IPS-20b (cell line): ENCODE data around the gene FAM221A.
A peak's percentile ranks its signal among the peaks of the same experiment; 100 is the strongest.

Experiments
- H3K27ac ChIP-seq: one replicate; pipeline ENCODE4 v1.5.1; 2013; ENCODE audit warnings: low read length
- H3K27me3 ChIP-seq: 2 replicates; pipeline ENCODE4 v1.6.1; 2013; ENCODE audit warnings: mild to moderate bottlenecking, low read length, inconsistent platforms; ENCODE audit not compliant: insufficient read depth
- H3K36me3 ChIP-seq: 2 replicates; pipeline ENCODE4 v1.6.1; 2013; ENCODE audit warnings: low read depth, mild to moderate bottlenecking, inconsistent platforms, low read length, moderate library complexity; ENCODE audit not compliant: insufficient read depth
- H3K4me1 ChIP-seq: 2 replicates; pipeline ENCODE4 v1.6.1; 2013; ENCODE audit warnings: mild to moderate bottlenecking, control low read depth, inconsistent platforms, low read length, moderate library complexity; ENCODE audit not compliant: insufficient read depth
- H3K4me3 ChIP-seq: 2 replicates; pipeline ENCODE4 v1.5.1; 2013; ENCODE audit warnings: mild to moderate bottlenecking, low read length, inconsistent platforms
- H3K9ac ChIP-seq: 2 replicates; pipeline ENCODE4 v1.6.1; 2013; ENCODE audit warnings: low read depth, mild to moderate bottlenecking, inconsistent platforms, low read length, moderate library complexity
- H3K9me3 ChIP-seq: 2 replicates; pipeline ENCODE4 v1.6.1; 2013; ENCODE audit warnings: mild to moderate bottlenecking, low read depth, low read length, inconsistent platforms; ENCODE audit not compliant: insufficient read depth

The FAM221A gene, protein sequence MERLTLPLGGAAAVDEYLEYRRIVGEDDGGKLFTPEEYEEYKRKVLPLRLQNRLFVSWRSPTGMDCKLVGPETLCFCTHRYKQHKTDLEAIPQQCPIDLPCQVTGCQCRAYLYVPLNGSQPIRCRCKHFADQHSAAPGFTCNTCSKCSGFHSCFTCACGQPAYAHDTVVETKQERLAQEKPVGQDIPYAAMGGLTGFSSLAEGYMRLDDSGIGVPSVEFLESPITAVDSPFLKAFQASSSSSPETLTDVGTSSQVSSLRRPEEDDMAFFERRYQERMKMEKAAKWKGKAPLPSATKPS

DNA sequence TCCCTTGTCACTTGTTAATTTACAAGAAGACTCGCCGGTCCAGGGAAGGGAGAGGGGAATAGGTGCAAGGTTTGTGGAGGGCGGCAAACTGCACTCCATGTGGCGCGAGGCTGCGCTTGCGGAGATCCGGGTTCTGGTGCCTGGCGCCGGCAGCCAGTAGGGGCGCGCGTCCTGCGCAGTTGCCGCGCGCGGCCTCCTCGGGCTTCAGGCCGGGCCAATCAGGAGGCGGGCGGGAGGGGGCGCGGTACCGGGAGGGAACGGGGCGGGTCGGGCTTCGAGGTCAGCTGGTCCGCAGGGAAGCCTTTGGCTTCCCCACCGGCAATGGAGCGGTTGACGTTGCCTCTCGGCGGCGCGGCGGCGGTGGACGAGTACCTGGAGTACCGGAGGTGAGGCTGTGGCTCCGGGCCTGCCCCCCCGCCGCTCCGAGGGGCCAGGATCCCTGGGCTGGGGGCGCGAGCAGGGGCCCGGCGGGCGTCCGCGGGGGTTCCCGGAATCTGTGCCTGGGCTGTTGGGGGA is at the start of gene FAM221A:
TSS of gene FAM221A (plus strand) at position 302 of the 516 bp plus-strand sequence. CDS start at position 322, 20 bp downstream.
- H3K27me3 ChIP-seq = peaks cover 11% of the 10 kb centered on the region; the same call in 1 of the 2 replicates
- no peak within 1 kb of the TSS for H3K27ac ChIP-seq
- peaks cover 21% of the 10 kb centered on the region; the same call in 1 of the 2 replicates for H3K36me3 ChIP-seq
- no peaks in the 10 kb centered on the region; the same call in none of the 2 replicates for H3K4me1 ChIP-seq
- H3K9ac ChIP-seq = peak within 1 kb of the TSS; percentile 85
- H3K9me3 ChIP-seq = no peaks in the 10 kb centered on the region
- peak within 1 kb of the TSS; percentile 88 for H3K4me3 ChIP-seq

DNA sequence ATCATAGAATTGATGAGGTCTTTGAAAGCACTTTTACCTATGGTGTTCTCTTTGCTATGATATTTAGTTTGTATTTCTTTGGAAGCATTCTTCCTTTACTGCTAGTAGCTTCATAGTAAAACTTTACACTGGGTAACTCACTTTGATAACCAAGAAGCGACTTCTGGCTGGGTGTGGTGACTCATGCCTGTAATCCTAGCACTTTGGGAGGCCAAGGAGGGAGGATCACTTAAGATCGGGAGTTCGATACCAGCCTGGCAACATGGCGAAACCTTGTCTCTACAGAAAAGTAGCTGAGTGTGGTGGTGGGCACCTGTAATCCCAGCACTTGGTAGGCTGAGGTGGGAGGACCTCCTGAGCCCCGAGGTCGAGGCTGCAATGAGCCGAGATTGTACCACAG is 46.6 kb upstream of the FAM221A start:
- H3K36me3 ChIP-seq = no peaks in the 10 kb centered on the region
- no peaks in the 10 kb centered on the region for H3K9me3 ChIP-seq
- H3K4me1 ChIP-seq = no peaks in the 10 kb centered on the region
- H3K27me3 ChIP-seq = no peaks in the 10 kb centered on the region
- no peak overlapping the region for H3K27ac ChIP-seq
- H3K4me3 ChIP-seq = no peak overlapping the region
- H3K9ac ChIP-seq = no peak overlapping the region

- Histone ChIP-seq H3K9me3 (no peaks in the 10 kb centered on the region), H3K4me3 (no peak overlapping the region), H3K27ac (no peak overlapping the region), H3K27me3 (no peaks in the 10 kb centered on the region), H3K4me1 (no peaks in the 10 kb centered on the region), H3K9ac (no peak overlapping the region), H3K36me3 (no peaks in the 10 kb centered on the region)
Observed at GRCh38 chr7:23645822-23646221, 34.2 kb upstream of the FAM221A start.

GRCh38 chr7:23653942-23654341 is 26.1 kb upstream of the FAM221A start:
- H3K27ac ChIP-seq = no peak overlapping the region
- H3K4me3 ChIP-seq = no peak overlapping the region
- H3K36me3 ChIP-seq = no peaks in the 10 kb centered on the region
- H3K27me3 ChIP-seq = no peaks in the 10 kb centered on the region
- H3K9ac ChIP-seq = no peak overlapping the region
- H3K4me1 ChIP-seq = no peaks in the 10 kb centered on the region
- peaks cover 24% of the 10 kb centered on the region; the same call in 1 of the 2 replicates for H3K9me3 ChIP-seq

DNA sequence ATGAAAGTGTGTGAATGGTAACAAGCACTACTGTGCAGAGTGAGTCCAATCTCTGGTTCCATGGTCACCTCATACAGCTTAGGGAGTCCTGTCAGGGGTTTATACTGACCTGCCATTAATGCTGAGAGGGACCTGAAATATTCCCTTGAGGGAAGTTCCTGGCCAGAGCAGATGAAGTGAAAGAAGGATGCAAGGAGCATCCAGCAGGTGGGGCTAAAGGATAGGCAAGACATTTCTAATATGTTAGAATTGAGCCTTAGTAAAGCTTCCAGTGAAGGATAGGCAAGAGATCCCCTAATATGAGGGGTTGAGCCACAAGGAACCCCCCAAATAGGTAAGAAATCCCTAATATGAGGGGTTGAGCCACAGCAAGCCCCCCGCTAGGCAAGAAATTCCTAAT is 25.5 kb upstream of the FAM221A start:
- Histone ChIP-seq H3K9me3 (peaks cover 26% of the 10 kb centered on the region; the same call in 1 of the 2 replicates), H3K4me3 (no peak overlapping the region), H3K4me1 (no peaks in the 10 kb centered on the region), H3K36me3 (no peaks in the 10 kb centered on the region), H3K27ac (no peak overlapping the region), H3K9ac (no peak overlapping the region), H3K27me3 (no peaks in the 10 kb centered on the region)

GRCh38 chr7:23655433-23655832 is 24.6 kb upstream of the FAM221A start:
- H3K36me3 ChIP-seq = no peaks in the 10 kb centered on the region
- H3K9me3 ChIP-seq = peaks cover 26% of the 10 kb centered on the region; the same call in 1 of the 2 replicates
- no peaks in the 10 kb centered on the region for H3K4me1 ChIP-seq
- no peaks in the 10 kb centered on the region for H3K27me3 ChIP-seq
- H3K9ac ChIP-seq = no peak overlapping the region
- no peak overlapping the region for H3K4me3 ChIP-seq
- H3K27ac ChIP-seq = no peak overlapping the region

- no peak overlapping the region for H3K4me3 ChIP-seq
- peaks cover 13% of the 10 kb centered on the region; the same call in 1 of the 2 replicates for H3K9me3 ChIP-seq
- no peaks in the 10 kb centered on the region for H3K27me3 ChIP-seq
- no peaks in the 10 kb centered on the region for H3K36me3 ChIP-seq
- peaks cover 16% of the 10 kb centered on the region for H3K4me1 ChIP-seq
- H3K9ac ChIP-seq = no peak overlapping the region
- no peak overlapping the region for H3K27ac ChIP-seq
Observed at GRCh38 chr7:23658831-23659427, 21.1 kb upstream of the FAM221A start.

DNA sequence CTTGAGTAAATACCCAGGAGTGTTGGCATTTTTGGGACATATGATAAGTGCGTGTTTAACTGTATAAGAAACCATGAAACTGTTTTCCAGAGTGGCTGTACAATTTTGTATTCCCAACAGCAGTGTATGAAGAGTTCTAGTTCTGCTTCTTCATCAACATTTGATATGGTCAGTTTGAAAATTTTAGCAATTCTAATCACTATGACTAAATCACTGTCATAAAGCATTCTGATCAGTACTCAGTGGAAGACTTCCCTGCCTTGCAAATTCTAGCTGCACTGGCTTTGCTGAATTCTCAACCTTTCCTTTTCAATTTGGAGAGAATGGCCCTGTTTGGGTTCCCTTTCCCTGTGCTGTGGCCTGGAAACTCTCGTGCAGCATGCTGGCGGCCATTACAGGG is 18.6 kb upstream of the FAM221A start:
- H3K9ac ChIP-seq = peak overlapping the region; percentile 62; the same call in 1 of the 2 replicates
- no peak overlapping the region for H3K4me3 ChIP-seq
- no peak overlapping the region for H3K27ac ChIP-seq
- peaks cover 16% of the 10 kb centered on the region for H3K4me1 ChIP-seq
- no peaks in the 10 kb centered on the region for H3K27me3 ChIP-seq
- no peaks in the 10 kb centered on the region for H3K36me3 ChIP-seq
- H3K9me3 ChIP-seq = peaks cover 7% of the 10 kb centered on the region; the same call in 1 of the 2 replicates

- Histone ChIP-seq H3K4me1 (peaks cover 16% of the 10 kb centered on the region), H3K36me3 (no peaks in the 10 kb centered on the region), H3K9me3 (peaks cover 7% of the 10 kb centered on the region; the same call in 1 of the 2 replicates), H3K27ac (peak overlapping the region; percentile 55), H3K9ac (peak overlapping the region; percentile 62; the same call in 1 of the 2 replicates), H3K4me3 (peak overlapping the region; percentile 25; the same call in 1 of the 2 replicates), H3K27me3 (no peaks in the 10 kb centered on the region)
Observed at GRCh38 chr7:23662124-23662983, 17.6 kb upstream of the FAM221A start.

GRCh38 chr7:23662984-23663313 is 17.1 kb upstream of the FAM221A start:
- Histone ChIP-seq H3K36me3 (no peaks in the 10 kb centered on the region), H3K9ac (peak overlapping the region; percentile 62; the same call in 1 of the 2 replicates), H3K27ac (peak overlapping the region; percentile 55), H3K27me3 (no peaks in the 10 kb centered on the region), H3K4me3 (no peak overlapping the region; the same call in 1 of the 2 replicates), H3K9me3 (peaks cover 7% of the 10 kb centered on the region; the same call in 1 of the 2 replicates), H3K4me1 (peaks cover 16% of the 10 kb centered on the region)

- H3K27ac ChIP-seq = no peak overlapping the region
- H3K36me3 ChIP-seq = no peaks in the 10 kb centered on the region
- no peak overlapping the region for H3K4me3 ChIP-seq
- peaks cover 16% of the 10 kb centered on the region for H3K4me1 ChIP-seq
- no peak overlapping the region; the same call in 1 of the 2 replicates for H3K9ac ChIP-seq
- no peaks in the 10 kb centered on the region for H3K9me3 ChIP-seq
- no peaks in the 10 kb centered on the region for H3K27me3 ChIP-seq
Observed at GRCh38 chr7:23664122-23664521, 15.9 kb upstream of the FAM221A start.
